OCI-LY3 (cell line): ENCODE measurements around the gene INS.

Experiments
- EZH2phosphoT487 ChIP-seq: fragments of 200-600 bp; shearing (Covaris generic); IDR thresholded peaks from 2 replicates; pipeline ENCODE4 v1.6.1; 2018; ENCODE audit warnings: antibody characterized with exemption, mixed run types, low read depth
- TF ChIP-seq, protein P1 (sequence below): fragments of 200-600, 300-600 bp; sonication (generic); IDR thresholded peaks from 2 replicates; pipeline ENCODE4 v1.5.1; 2014; ENCODE audit warnings: antibody characterized with exemption, low read length, low read depth

DNA sequence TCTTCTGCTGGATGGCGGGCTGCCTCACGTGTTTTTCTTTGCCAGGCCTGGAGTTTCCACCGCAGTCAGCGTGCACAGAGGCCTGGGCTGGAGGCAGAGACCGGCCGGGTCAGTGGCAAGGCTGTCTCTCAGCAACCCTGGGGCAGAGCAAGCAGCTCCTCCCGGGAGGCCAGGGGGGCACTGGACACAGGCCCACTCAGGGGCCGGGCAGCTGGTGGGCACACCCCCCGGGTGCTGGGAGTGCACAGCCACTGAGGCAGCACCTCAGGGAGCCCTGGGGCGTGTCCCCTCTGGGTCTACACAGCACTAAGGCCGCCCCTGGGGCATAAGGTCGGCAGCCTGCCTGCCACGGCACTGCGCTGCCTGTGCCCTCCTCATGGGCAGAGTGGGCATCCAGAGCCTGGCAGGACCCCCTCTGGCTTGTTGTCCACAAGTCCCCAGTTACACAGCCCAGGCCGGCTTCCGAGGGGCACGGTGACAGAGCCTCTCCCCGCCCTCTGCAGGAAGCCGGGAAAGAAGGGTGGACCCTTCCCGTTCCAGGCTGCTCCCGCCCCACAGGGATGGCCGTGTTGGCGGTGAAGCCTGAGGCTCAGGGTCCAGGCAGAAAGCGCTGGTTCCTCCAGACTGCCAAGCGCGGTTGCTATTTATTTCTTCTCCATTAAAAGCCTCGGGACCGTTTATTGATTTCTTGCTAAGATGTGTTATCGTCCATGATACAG is 29.1 kb upstream of the INS start:
- TF ChIP-seq, protein P1, sequence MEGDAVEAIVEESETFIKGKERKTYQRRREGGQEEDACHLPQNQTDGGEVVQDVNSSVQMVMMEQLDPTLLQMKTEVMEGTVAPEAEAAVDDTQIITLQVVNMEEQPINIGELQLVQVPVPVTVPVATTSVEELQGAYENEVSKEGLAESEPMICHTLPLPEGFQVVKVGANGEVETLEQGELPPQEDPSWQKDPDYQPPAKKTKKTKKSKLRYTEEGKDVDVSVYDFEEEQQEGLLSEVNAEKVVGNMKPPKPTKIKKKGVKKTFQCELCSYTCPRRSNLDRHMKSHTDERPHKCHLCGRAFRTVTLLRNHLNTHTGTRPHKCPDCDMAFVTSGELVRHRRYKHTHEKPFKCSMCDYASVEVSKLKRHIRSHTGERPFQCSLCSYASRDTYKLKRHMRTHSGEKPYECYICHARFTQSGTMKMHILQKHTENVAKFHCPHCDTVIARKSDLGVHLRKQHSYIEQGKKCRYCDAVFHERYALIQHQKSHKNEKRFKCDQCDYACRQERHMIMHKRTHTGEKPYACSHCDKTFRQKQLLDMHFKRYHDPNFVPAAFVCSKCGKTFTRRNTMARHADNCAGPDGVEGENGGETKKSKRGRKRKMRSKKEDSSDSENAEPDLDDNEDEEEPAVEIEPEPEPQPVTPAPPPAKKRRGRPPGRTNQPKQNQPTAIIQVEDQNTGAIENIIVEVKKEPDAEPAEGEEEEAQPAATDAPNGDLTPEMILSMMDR = no peak
- no peak for TF ChIP-seq EZH2phosphoT487
